C4-2B (cell line): ENCODE data around the gene TOMM34.

Source experiments
- CTCF ChIP-seq: fragments of 450-650 bp; conservative IDR thresholded peaks from 2 replicates; pipeline ENCODE4 v1.5.1; 2017; ENCODE audit warnings: mild to moderate bottlenecking
- ZFX ChIP-seq: fragments of 450-650 bp; IDR thresholded peaks from 2 replicates; pipeline ENCODE4 v1.6.1; 2017

- TF ChIP-seq CTCF: no peak
- TF ChIP-seq ZFX: peak; percentile 87
Observed at GRCh38 chr20:44960103-44960852, at the start of gene TOMM34.
